ENCODE data around the gene ALOX5AP. TPM values are rescaled to one million over a fixed set of nuclear protein-coding genes. Genes with fewer than 3 reads are reported as not detected.

The ALOX5AP gene
- total RNA-seq, 1 experiment from 2014 or later, result not detected

DNA sequence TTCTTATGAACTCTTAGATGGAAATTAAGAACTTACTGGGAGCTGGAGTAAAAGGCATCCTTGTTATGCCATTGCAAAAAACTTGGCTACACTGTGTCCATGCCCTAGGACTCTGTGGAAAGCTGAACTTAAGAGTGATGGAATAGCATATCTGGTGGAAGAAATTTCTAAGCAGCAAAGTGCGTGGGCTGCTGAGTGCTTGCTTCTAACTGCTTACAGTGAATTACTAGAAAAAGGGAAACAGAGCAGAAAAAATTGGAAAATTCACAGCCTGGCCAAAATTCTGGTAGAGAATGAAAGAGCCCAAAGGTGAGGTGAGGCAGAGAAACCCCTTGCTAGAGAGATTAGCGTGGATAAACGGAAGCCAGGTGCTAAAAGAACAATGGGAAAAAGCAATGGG lies 44.3 kb downstream of the ALOX5AP start (continued):
- TF ChIP-seq USF1 (CRISPR knock-in tag; IDR thresholded peaks at IDR 0.05) (no peak), ESRRA (CRISPR knock-in tag; IDR thresholded peaks at IDR 0.05; ENCODE audit: borderline replicate concordance) (no peak), GTF2I (CRISPR knock-in tag; conservative IDR thresholded peaks at IDR 0.05) (no peak), CDX4 (CRISPR knock-in tag; IDR thresholded peaks at IDR 0.05; ENCODE audit: borderline replicate concordance) (no peak), IRF1 (CRISPR knock-in tag; IDR thresholded peaks at IDR 0.05) (no peak), GABPB1 (CRISPR knock-in tag; IDR thresholded peaks at IDR 0.05) (no peak), TEAD4 (CRISPR knock-in tag; IDR thresholded peaks at IDR 0.05) (no peak)

- CTCF ChIA-PET, result interaction anchor here (1.0 kb wide), 1 partner anchor 10 kb away, joined by 3 read pairs; no protein-coding TSS in a partner anchor
- TF ChIP-seq MXD4 (CRISPR knock-in tag; IDR thresholded peaks at IDR 0.05; ENCODE audit: borderline replicate concordance), result no peak
- no peak for TF ChIP-seq FOXP1 (CRISPR knock-in tag; IDR thresholded peaks at IDR 0.05; ENCODE audit: borderline replicate concordance)
- TF ChIP-seq, protein P1, sequence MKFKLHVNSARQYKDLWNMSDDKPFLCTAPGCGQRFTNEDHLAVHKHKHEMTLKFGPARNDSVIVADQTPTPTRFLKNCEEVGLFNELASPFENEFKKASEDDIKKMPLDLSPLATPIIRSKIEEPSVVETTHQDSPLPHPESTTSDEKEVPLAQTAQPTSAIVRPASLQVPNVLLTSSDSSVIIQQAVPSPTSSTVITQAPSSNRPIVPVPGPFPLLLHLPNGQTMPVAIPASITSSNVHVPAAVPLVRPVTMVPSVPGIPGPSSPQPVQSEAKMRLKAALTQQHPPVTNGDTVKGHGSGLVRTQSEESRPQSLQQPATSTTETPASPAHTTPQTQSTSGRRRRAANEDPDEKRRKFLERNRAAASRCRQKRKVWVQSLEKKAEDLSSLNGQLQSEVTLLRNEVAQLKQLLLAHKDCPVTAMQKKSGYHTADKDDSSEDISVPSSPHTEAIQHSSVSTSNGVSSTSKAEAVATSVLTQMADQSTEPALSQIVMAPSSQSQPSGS (CRISPR knock-in tag; IDR thresholded peaks at IDR 0.05; ENCODE audit: borderline replicate concordance, low read depth), result no peak
- no peak for TF ChIP-seq PREB (CRISPR knock-in tag; IDR thresholded peaks at IDR 0.05; ENCODE audit: borderline replicate concordance)
- TF ChIP-seq E2F5 (CRISPR knock-in tag; IDR thresholded peaks at IDR 0.05), result no peak
- TF ChIP-seq TEAD1 (CRISPR knock-in tag; IDR thresholded peaks at IDR 0.05), result no peak
- TF ChIP-seq ZNF232 (CRISPR knock-in tag; IDR thresholded peaks at IDR 0.05), result no peak
- TF ChIP-seq FOXK1 (CRISPR knock-in tag; IDR thresholded peaks at IDR 0.05), result no peak
- TF ChIP-seq HMGXB4 (CRISPR knock-in tag; IDR thresholded peaks at IDR 0.05), result no peak
- no peak for TF ChIP-seq ELF4 (CRISPR knock-in tag; IDR thresholded peaks at IDR 0.05; ENCODE audit: low read depth)
- TF ChIP-seq FOXP4 (CRISPR knock-in tag; IDR thresholded peaks at IDR 0.05), result no peak
- no peak for TF ChIP-seq ZNF532 (CRISPR knock-in tag; IDR thresholded peaks at IDR 0.05; ENCODE audit: borderline replicate concordance)
Observed at GRCh38 chr13:30780338-30780981, 45.1 kb downstream of the ALOX5AP start.

More at GRCh38 chr13:30780338-30780981, 45.1 kb downstream of the ALOX5AP start:
- no peak overlapping the region for H3K27ac Mint-ChIP-seq
- H3K27me3 Mint-ChIP-seq (ENCODE audit: low read depth), result no peaks in the 10 kb centered on the region
- ATAC-seq, result no peak; the same call in 1 of the 2 replicates
- H3K4me1 Mint-ChIP-seq, result peaks cover 21% of the 10 kb centered on the region
- H3K9me3 Mint-ChIP-seq, result peaks cover 11% of the 10 kb centered on the region
- H3K4me3 Mint-ChIP-seq, result no peak overlapping the region
- DNase-seq (ENCODE audit: low spot score), result no peak
- POLR2A ChIA-PET, result no interaction called here
- peaks cover 5% of the 10 kb centered on the region for H3K36me3 Mint-ChIP-seq
